K562 (cell line): ENCODE results near the gene CHST2. TPM values are rescaled to one million over a fixed set of nuclear protein-coding genes. Genes with fewer than 3 reads are reported as not detected.

Experiments used
- ATAC-seq: fragments of 200-7000 bp; cut with Tn5 transposase; 3 replicates; pipeline ENCODE4 v1.9.1; 2020; ENCODE audit warnings: moderate library complexity
- BruUV-seq: library from RNA; stranded (reverse); fragments of 400-500 nt; replicated peaks from 2 replicates; lab custom pipeline; 2021; lab: Mats Ljungman, UMichigan
- CTCF ChIA-PET: fragments of 300-600 bp; formaldehyde crosslinking; extraction: SDS; loops from one replicate; lab custom pipeline; 2021; ENCODE audit warnings: low intra/inter-chr PET ratio; lab: Yijun Ruan, JAX
- POLR2A ChIA-PET: fragments of 300-600, 350-650 bp; sonication (Branson Sonifier 250); formaldehyde crosslinking; extraction: SDS; loops from one replicate; lab custom pipeline; 2021; ENCODE audit warnings: antibody characterized with exemption, inconsistent platforms; lab: Yijun Ruan, JAX
- DNase-seq, 4 experiments: peaks; one replicate each; pipeline versions ENCODE4 v3.0.0 to v3.0.0-alpha.2; 2011 to 2018; ENCODE audit warnings: low spot score in 3 of 4, mixed read lengths in 3 of 4; ENCODE audit errors: extremely low read depth in 1 of 4
- FAIRE-seq: peaks from 2 replicates; lab custom pipeline; 2011; peaks lifted over from hg19 to GRCh38; lab: Jason Lieb, UNC
- H2AFZ ChIP-seq: 2 replicates; pipeline ENCODE4 v1.6.0; 2011; ENCODE audit warnings: low read depth, low read length, control low read depth, inconsistent platforms
- H3K27ac ChIP-seq: fragments of 200-600 bp; 3 replicates; pipeline ENCODE4 v1.8.0; 2011; ENCODE audit warnings: low read depth, mild to moderate bottlenecking, control low read depth, inconsistent platforms, low read length, moderate library complexity, mixed read lengths; ENCODE audit errors: extremely low read depth
- H3K27me3 ChIP-seq, 2 experiments: fragments of 300-600 bp in 1 of 2; 2 replicates in 1 of 2; 3 replicates in 1 of 2; pipeline versions ENCODE4 v1.6.0 to v1.8.0; 2011; ENCODE audit warnings: inconsistent platforms in 2 of 2, low read length in 2 of 2, mild to moderate bottlenecking in 1 of 2, mixed read lengths in 1 of 2, moderate library complexity in 1 of 2; ENCODE audit not compliant: control insufficient read depth in 2 of 2, insufficient read depth in 2 of 2
- H3K36me3 ChIP-seq: fragments of 300-600 bp; 3 replicates; pipeline ENCODE4 v1.8.0; 2011; ENCODE audit warnings: mild to moderate bottlenecking, low read length, inconsistent platforms; ENCODE audit not compliant: control insufficient read depth, insufficient read depth
- H3K4me1 ChIP-seq, 2 experiments: fragments of 200-600 bp in 1 of 2; replicated peaks in 1 of 2; 2 replicates in 1 of 2; 3 replicates in 1 of 2; pipeline versions ENCODE4 v1.5.1 to v1.8.0; 2011; ENCODE audit warnings: inconsistent platforms in 2 of 2, low read length in 2 of 2, mild to moderate bottlenecking in 1 of 2, mixed read lengths in 1 of 2, moderate library complexity in 1 of 2; ENCODE audit not compliant: control insufficient read depth in 2 of 2, insufficient read depth in 2 of 2
- H3K4me2 ChIP-seq: 2 replicates; pipeline ENCODE4 v1.6.1; 2011; ENCODE audit warnings: low read length, control low read depth, inconsistent platforms, mixed read lengths; ENCODE audit not compliant: insufficient read depth
- H3K4me3 ChIP-seq: fragments of 200-600 bp; sonication (generic), shearing (Covaris generic); 2 replicates; pipeline ENCODE4 v1.5.1; 2016; ENCODE audit warnings: control low read depth, inconsistent platforms
- H3K79me2 ChIP-seq: fragments of 200-600 bp; 3 replicates; pipeline ENCODE4 v1.8.0; 2011; ENCODE audit warnings: low read length, inconsistent platforms; ENCODE audit not compliant: control insufficient read depth, insufficient read depth
- H3K9ac ChIP-seq, 2 experiments: 2 replicates each; pipeline versions ENCODE4 v1.6.0 to v1.6.1; 2011; ENCODE audit warnings: low read depth in 2 of 2, low read length in 2 of 2, control low read depth in 1 of 2, inconsistent platforms in 1 of 2, mild to moderate bottlenecking in 1 of 2, mixed read lengths in 1 of 2; ENCODE audit not compliant: insufficient read depth in 1 of 2
- H3K9me1 ChIP-seq: one replicate; pipeline ENCODE4 v1.6.0; 2011; ENCODE audit warnings: inconsistent platforms, mild to moderate bottlenecking, low read length, moderate library complexity; ENCODE audit not compliant: control insufficient read depth, insufficient read depth
- H3K9me3 ChIP-seq: replicated peaks from 2 replicates; pipeline ENCODE4 v1.5.1; 2011; ENCODE audit warnings: low read depth, low read length, inconsistent platforms; ENCODE audit not compliant: control insufficient read depth, insufficient read depth
- H4K20me1 ChIP-seq: replicated peaks from 2 replicates; pipeline ENCODE4 v1.6.1; 2011; ENCODE audit warnings: low read length, inconsistent platforms, mixed read lengths; ENCODE audit not compliant: control insufficient read depth, insufficient read depth
- CBFA2T3 ChIP-seq: fragments of 450-650 bp; IDR thresholded peaks from 2 replicates; pipeline ENCODE4 v1.6.1; 2017
- CCAR2 ChIP-seq: fragments of 200-400 bp; formaldehyde crosslinking; IDR thresholded peaks from 2 replicates; pipeline ENCODE4 v1.6.1; 2017; ENCODE audit warnings: mild to moderate bottlenecking, low read depth, low read length
- CEBPB ChIP-seq: fragments of 450-650 bp; IDR thresholded peaks from 2 replicates; pipeline ENCODE4 v1.6.1; 2016; ENCODE audit warnings: missing genetic modification characterization, missing compliant biosample characterization
- KLF1 ChIP-seq: fragments of 450-650 bp; IDR thresholded peaks from 2 replicates; pipeline ENCODE4 v1.6.1; 2016; ENCODE audit warnings: missing genetic modification characterization, missing compliant biosample characterization
- MEIS2 ChIP-seq: fragments of 450-650 bp; IDR thresholded peaks from 2 replicates; pipeline ENCODE4 v1.6.1; 2014; ENCODE audit warnings: mild to moderate bottlenecking; ENCODE audit not compliant: partially characterized antibody
- RBFOX2 ChIP-seq: fragments of 200-400 bp; formaldehyde crosslinking; IDR thresholded peaks from 2 replicates; pipeline ENCODE4 v1.6.1; 2017; ENCODE audit warnings: low read depth, mild to moderate bottlenecking, low read length, moderate library complexity
- STAT5A ChIP-seq: IDR thresholded peaks from 2 replicates; pipeline ENCODE4 v1.6.1; 2012; ENCODE audit warnings: low read length, inconsistent platforms, borderline replicate concordance
- TCF3 ChIP-seq: sonication (generic); formaldehyde crosslinking; IDR thresholded peaks from 2 replicates; pipeline ENCODE4 v1.4.0; 2020; ENCODE audit warnings: mild to moderate bottlenecking, missing genetic modification reagents
- TEAD4 ChIP-seq, 2 experiments: sonication (generic) in 1 of 2; formaldehyde crosslinking in 1 of 2; IDR thresholded peaks; 2 replicates each; pipeline versions ENCODE4 v1.6.1 to v1.8.0; 2012 to 2022; ENCODE audit warnings: borderline replicate concordance in 1 of 2, inconsistent platforms in 1 of 2, low read length in 1 of 2, mild to moderate bottlenecking in 1 of 2, missing genetic modification reagents in 1 of 2
- ZFP36 ChIP-seq: fragments of 150-350 bp; IDR thresholded peaks from 2 replicates; pipeline ENCODE4 v1.6.1; 2018; ENCODE audit warnings: low read length, low read depth; ENCODE audit not compliant: partially characterized antibody
- ZNF23 ChIP-seq: fragments of 250-450 bp; sonication (Bioruptor Pico); IDR thresholded peaks from 2 replicates; pipeline ENCODE4 v1.4.0; 2020; ENCODE audit warnings: mild to moderate bottlenecking
- WGBS: fragments of 100-300 bp; shearing (Covaris generic); methylation state at CpG from one replicate; pipeline ENCODE4 v1.1.6; 2016; ENCODE audit warnings: low coverage, mixed read lengths; ENCODE audit not compliant: insufficient coverage; ENCODE audit errors: missing lambda C conversion rate; 5-methylcytosine and 5-hydroxymethylcytosine counted together
- in situ Hi-C: fragments of 300-500 bp; cut with MboI; formaldehyde crosslinking; loops from 4 replicates; pipeline ENCODE4 v1.15.0; 2018; ENCODE audit warnings: inconsistent platforms, mixed read lengths
- intact Hi-C: fragments of 100-400 bp; cut with micrococcal nuclease; formaldehyde crosslinking; loops from 2 replicates; pipeline ENCODE4 v1.14.2; 2022
- polyA plus RNA-seq, 8 experiments: library from polyadenylated mRNA; depleted of rRNA in 4 of 8; stranded (reverse) in 5 of 8; unstranded in 3 of 8; fragments of >200 nt; fragmentation: Nextera tagmentation in 2 of 8; fragmentation: Illumina TruSeq in 1 of 8; extraction: Ambion mirVana in 2 of 8; extraction: Trizol in 1 of 8; gene quantifications; 2 replicates each; pipeline versions ENCODE4 v1.2.1 to v1.2.3, GENCODE V29; 2011 to 2014; ENCODE audit warnings: inconsistent platforms in 1 of 8, missing spikeins in 1 of 8
- total RNA-seq, 7 experiments: library from RNA; depleted of rRNA in 6 of 7; stranded (reverse); fragments of >200 nt in 6 of 7; fragmentation: Illumina TruSeq in 2 of 7; extraction: Trizol in 2 of 7; gene quantifications; 2 replicates each; pipeline versions ENCODE4 v1.2.1 to v1.2.3, GENCODE V29; 2011 to 2021; ENCODE audit warnings: low replicate concordance in 1 of 7
- TF ChIP-seq, protein P1 (sequence below): fragments of 450-650 bp; IDR thresholded peaks from 2 replicates; pipeline ENCODE4 v1.6.1; 2016
- TF ChIP-seq, protein P2 (sequence below): fragments of 450-650 bp; IDR thresholded peaks from 2 replicates; pipeline ENCODE4 v1.6.1; 2017; ENCODE audit warnings: antibody characterized with exemption, mild to moderate bottlenecking
- TF ChIP-seq, protein P3 (sequence below): sonication (generic); IDR thresholded peaks from 2 replicates; pipeline ENCODE4 v1.6.1; 2016

Gene CHST2
- total and polyA plus RNA-seq, 9 of the 15 experiments (the other 6 are each of a cell fraction or from before 2014, with no cell fraction given), result 3.4 to 60.3 (median 13.9) TPM

DNA sequence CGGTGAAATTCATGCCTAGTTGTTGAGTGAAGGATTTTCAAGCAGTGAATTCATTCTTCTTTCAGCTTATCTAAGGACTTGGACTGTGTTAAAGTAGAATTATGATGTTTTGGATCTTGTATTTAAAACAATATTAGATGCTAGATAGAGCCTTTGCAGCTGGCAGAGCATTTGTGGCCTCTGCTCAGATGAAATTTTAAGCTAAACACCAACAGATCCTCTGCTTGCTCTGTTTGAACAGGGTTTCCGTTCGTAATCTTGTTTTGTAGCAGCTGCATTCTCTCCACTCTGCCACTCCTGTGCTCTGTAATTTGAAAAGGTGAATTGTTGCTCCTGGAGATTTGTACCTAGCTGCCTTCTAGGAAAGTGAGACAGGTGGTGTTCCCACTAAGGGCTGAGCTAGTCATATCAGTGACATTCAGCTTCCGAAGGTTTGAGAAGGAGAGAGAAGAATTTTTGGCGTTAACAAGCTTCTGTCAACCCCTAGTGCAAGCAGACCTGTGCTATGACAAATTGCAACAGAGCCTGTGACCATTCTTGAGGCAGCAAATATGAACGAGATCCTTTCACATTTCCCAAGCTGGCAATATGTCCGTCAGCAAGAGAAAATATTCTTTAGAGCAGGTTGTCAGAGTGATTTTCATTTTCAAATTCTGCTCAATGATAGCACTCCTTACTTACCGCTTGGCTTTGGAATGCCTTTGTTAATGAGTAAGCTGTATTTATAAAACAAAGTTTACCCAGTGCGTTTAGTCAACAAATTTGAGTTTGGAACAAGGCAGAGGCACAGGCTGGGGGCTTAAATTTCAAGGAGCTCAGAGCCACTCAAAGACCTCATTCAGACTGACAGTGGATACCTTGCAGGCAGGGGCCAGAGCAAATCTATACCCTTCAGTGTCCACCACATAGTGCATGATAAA lies 5.3 kb downstream of the CHST2 start:
- peak overlapping the region; percentile 81 for H3K4me2 ChIP-seq
- in situ Hi-C loops, result no loop called here
- no peaks in the 10 kb centered on the region for H3K9me1 ChIP-seq
- intact Hi-C loops, result loop anchor here (1.0 to 5.0 kb wide), 3 partner anchors 57 to 222 kb away; no protein-coding TSS in a partner anchor
- peaks cover 68% of the 10 kb centered on the region for H3K79me2 ChIP-seq
- CTCF ChIA-PET, result no interaction called here
- H3K36me3 ChIP-seq, result peaks cover 22% of the 10 kb centered on the region; the same call in 2 of the 3 replicates
- DNase-seq (peak in 1 of 4 experiments; percentile 63), FAIRE-seq (peak; percentile 78)
- peak overlapping the region; percentile 34 for H3K4me3 ChIP-seq
- peak overlapping the region; percentile 36; the same call in 1 of the 2 replicates for H2AFZ ChIP-seq
- TF ChIP-seq CEBPB (tag) (peak; percentile 45; the same call in 1 of the 2 replicates), RBFOX2 (peak; percentile 23; the same call in 1 of the 2 replicates), MEIS2 (peak; percentile 68), TEAD4 (IDR thresholded peaks at IDR 0.05; ENCODE audit: low read length) (peak; percentile 29; the same call in 1 of the 2 replicates), TEAD4 (CRISPR knock-in tag; IDR thresholded peaks at IDR 0.05; ENCODE audit: borderline replicate concordance) (no peak), CBFA2T3 (peak; percentile 38), CCAR2 (no peak), TCF3 (CRISPR knock-in tag) (peak; percentile 17; the same call in 1 of the 2 replicates), ZNF23 (CRISPR knock-in tag) (no peak), KLF1 (tag) (no peak), ZFP36 (no peak), STAT5A (0 out of 2 replicates have a peak, but pooled peaks have one; percentile 30)
- TF ChIP-seq, protein P1, sequence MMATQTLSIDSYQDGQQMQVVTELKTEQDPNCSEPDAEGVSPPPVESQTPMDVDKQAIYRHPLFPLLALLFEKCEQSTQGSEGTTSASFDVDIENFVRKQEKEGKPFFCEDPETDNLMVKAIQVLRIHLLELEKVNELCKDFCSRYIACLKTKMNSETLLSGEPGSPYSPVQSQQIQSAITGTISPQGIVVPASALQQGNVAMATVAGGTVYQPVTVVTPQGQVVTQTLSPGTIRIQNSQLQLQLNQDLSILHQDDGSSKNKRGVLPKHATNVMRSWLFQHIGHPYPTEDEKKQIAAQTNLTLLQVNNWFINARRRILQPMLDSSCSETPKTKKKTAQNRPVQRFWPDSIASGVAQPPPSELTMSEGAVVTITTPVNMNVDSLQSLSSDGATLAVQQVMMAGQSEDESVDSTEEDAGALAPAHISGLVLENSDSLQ, result peak; percentile 17; the same call in 1 of the 2 replicates
- TF ChIP-seq, protein P2, sequence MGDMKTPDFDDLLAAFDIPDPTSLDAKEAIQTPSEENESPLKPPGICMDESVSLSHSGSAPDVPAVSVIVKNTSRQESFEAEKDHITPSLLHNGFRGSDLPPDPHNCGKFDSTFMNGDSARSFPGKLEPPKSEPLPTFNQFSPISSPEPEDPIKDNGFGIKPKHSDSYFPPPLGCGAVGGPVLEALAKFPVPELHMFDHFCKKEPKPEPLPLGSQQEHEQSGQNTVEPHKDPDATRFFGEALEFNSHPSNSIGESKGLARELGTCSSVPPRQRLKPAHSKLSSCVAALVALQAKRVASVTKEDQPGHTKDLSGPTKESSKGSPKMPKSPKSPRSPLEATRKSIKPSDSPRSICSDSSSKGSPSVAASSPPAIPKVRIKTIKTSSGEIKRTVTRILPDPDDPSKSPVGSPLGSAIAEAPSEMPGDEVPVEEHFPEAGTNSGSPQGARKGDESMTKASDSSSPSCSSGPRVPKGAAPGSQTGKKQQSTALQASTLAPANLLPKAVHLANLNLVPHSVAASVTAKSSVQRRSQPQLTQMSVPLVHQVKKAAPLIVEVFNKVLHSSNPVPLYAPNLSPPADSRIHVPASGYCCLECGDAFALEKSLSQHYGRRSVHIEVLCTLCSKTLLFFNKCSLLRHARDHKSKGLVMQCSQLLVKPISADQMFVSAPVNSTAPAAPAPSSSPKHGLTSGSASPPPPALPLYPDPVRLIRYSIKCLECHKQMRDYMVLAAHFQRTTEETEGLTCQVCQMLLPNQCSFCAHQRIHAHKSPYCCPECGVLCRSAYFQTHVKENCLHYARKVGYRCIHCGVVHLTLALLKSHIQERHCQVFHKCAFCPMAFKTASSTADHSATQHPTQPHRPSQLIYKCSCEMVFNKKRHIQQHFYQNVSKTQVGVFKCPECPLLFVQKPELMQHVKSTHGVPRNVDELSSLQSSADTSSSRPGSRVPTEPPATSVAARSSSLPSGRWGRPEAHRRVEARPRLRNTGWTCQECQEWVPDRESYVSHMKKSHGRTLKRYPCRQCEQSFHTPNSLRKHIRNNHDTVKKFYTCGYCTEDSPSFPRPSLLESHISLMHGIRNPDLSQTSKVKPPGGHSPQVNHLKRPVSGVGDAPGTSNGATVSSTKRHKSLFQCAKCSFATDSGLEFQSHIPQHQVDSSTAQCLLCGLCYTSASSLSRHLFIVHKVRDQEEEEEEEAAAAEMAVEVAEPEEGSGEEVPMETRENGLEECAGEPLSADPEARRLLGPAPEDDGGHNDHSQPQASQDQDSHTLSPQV, result 0 out of 2 replicates have a peak, but pooled peaks have one; percentile 37
- TF ChIP-seq, protein P3, sequence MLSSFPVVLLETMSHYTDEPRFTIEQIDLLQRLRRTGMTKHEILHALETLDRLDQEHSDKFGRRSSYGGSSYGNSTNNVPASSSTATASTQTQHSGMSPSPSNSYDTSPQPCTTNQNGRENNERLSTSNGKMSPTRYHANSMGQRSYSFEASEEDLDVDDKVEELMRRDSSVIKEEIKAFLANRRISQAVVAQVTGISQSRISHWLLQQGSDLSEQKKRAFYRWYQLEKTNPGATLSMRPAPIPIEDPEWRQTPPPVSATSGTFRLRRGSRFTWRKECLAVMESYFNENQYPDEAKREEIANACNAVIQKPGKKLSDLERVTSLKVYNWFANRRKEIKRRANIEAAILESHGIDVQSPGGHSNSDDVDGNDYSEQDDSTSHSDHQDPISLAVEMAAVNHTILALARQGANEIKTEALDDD, result peak; percentile 43; the same call in 1 of the 2 replicates
- TF ChIP-seq, all 486 proteins: peak for 10
- H3K9me3 ChIP-seq, result peaks cover 7% of the 10 kb centered on the region
- ATAC-seq, result peak; percentile 26
- BruUV-seq, result no TSS peak
- 0 out of 2 replicates have a peak, but pooled peaks cover 4% of the 10 kb centered on the region for H4K20me1 ChIP-seq
- peak overlapping the region; percentile 63 to 69 for H3K9ac ChIP-seq
- no peaks in the 10 kb centered on the region for H3K27me3 ChIP-seq
- peaks cover 24 to 36% of the 10 kb centered on the region in 2 experiments; a peak in 4 of 5 replicates for H3K4me1 ChIP-seq
- H3K27ac ChIP-seq, result peak overlapping the region; percentile 51
- WGBS, result 10% methylated on average over 9 of the region's 9 CpGs
- POLR2A ChIA-PET, result interaction anchor here (0.6 to 2.4 kb wide), 12 partner anchors 10 to 1699 kb away, joined by 3 to 18 read pairs (median 3); partner anchors contain the start of gene U2SURP
